ENCODE measurements around the gene BEND3. TPM values are rescaled to one million over a fixed set of nuclear protein-coding genes. Genes with fewer than 3 reads are reported as not detected.

The BEND3 gene
- total and polyA plus RNA-seq, 2 donors from 2014 or later: 1.1 to 3.6 TPM

GRCh38 chr6:107060704-107061103 lies 54.6 kb downstream of the BEND3 start:
- DNase-seq (no peak), FAIRE-seq (no peak)
- H3K36me3 ChIP-seq (ENCODE audit: control insufficient read depth in 2 of 3, insufficient read depth in 3 of 3, low read length in 3 of 3): no peaks in the 10 kb centered on the region
- no peaks in the 10 kb centered on the region for H3K9me3 ChIP-seq (ENCODE audit: control insufficient read depth in 2 of 3, insufficient read depth in 1 of 3, low read length in 3 of 3)
- H3K27ac ChIP-seq (ENCODE audit: low read depth in 2 of 2, low read length in 2 of 2): no peak overlapping the region
- H3K9ac ChIP-seq (ENCODE audit: low read length in 3 of 3): no peak overlapping the region
- no peak for TF ChIP-seq CTCF (IDR thresholded peaks at IDR 0.05; ENCODE audit: borderline replicate concordance, extremely low read depth, insufficient read depth)
- intact Hi-C loops (cut with DNase I): no loop called here
- no peak overlapping the region for H3K4me3 ChIP-seq (ENCODE audit: low read length in 3 of 3)
- H3K4me1 ChIP-seq (ENCODE audit: control insufficient read depth in 2 of 3, insufficient read depth in 2 of 3, low read depth in 1 of 3, low read length in 3 of 3): peaks cover 0 to 5% (median 3%) of the 10 kb centered on the region in 3 donors
- H3K27me3 ChIP-seq (ENCODE audit: control insufficient read depth, insufficient read depth, low read length): no peaks in the 10 kb centered on the region

DNA sequence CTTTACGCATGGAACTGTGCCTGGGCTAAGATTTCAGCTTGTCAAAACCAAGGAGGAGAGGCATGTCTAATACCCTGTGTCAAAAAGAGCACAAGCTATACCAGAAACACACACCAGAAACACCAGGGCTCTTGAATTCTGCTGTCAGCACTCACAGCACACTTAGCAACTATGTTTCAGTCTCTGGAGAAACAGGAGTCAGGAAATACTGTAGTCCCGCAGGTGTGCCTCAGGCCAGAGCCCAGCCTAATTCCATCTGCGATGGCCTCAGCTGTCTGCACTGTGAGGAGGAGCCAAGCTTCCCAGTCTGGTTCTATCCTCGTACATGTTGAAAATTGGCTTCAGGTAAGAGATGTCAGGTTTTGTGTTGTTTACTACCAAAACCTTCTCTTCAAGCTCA lies 55.7 kb downstream of the BEND3 start:
- Histone ChIP-seq H3K27ac (ENCODE audit: low read depth in 2 of 2, low read length in 2 of 2) (no peak overlapping the region), H3K27me3 (ENCODE audit: control insufficient read depth, insufficient read depth, low read length) (no peaks in the 10 kb centered on the region), H3K9ac (ENCODE audit: low read length in 3 of 3) (no peak overlapping the region), H3K4me3 (ENCODE audit: low read length in 3 of 3) (no peak overlapping the region), H3K36me3 (ENCODE audit: control insufficient read depth in 2 of 3, insufficient read depth in 3 of 3, low read length in 3 of 3) (no peaks in the 10 kb centered on the region), H3K9me3 (ENCODE audit: control insufficient read depth in 2 of 3, insufficient read depth in 1 of 3, low read length in 3 of 3) (no peaks in the 10 kb centered on the region), H3K4me1 (ENCODE audit: control insufficient read depth in 2 of 3, insufficient read depth in 2 of 3, low read depth in 1 of 3, low read length in 3 of 3) (peaks cover 0 to 3% (median 0%) of the 10 kb centered on the region in 3 donors)
- DNase-seq (no peak), FAIRE-seq (no peak)
- intact Hi-C loops (cut with DNase I): no loop called here
- TF ChIP-seq CTCF (IDR thresholded peaks at IDR 0.05; ENCODE audit: borderline replicate concordance, extremely low read depth, insufficient read depth): no peak

DNA sequence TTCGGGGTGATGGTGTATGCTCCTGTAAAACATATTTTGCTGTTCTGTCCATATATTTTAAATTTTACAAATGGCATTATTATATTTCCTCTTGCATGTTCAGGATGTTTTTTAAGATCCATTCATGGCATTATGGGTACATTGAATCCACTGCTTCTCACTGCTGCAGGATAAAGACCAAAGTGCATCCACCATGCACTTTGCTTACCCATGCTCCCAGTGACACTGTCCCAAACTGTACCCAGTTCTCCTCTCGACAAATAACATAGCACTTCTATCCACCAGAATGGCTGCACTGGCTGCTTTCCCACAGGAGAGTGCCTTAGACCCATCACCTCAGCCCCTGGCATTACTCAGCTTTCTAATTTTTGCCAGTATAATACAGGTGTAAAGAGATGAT lies 57.6 kb downstream of the BEND3 start:
- Histone ChIP-seq H3K36me3 (ENCODE audit: control insufficient read depth in 2 of 3, insufficient read depth in 3 of 3, low read length in 3 of 3) (no peaks in the 10 kb centered on the region), H3K4me1 (ENCODE audit: control insufficient read depth in 2 of 3, insufficient read depth in 2 of 3, low read depth in 1 of 3, low read length in 3 of 3) (no peaks in the 10 kb centered on the region), H3K4me3 (ENCODE audit: low read length in 3 of 3) (no peak overlapping the region), H3K9ac (ENCODE audit: low read length in 3 of 3) (no peak overlapping the region), H3K27me3 (ENCODE audit: control insufficient read depth, insufficient read depth, low read length) (no peaks in the 10 kb centered on the region), H3K27ac (ENCODE audit: low read depth in 2 of 2, low read length in 2 of 2) (no peak overlapping the region), H3K9me3 (ENCODE audit: control insufficient read depth in 2 of 3, insufficient read depth in 1 of 3, low read length in 3 of 3) (no peaks in the 10 kb centered on the region)
- intact Hi-C loops (cut with DNase I): no loop called here
- no peak for TF ChIP-seq CTCF (IDR thresholded peaks at IDR 0.05; ENCODE audit: borderline replicate concordance, extremely low read depth, insufficient read depth)
- DNase-seq (no peak), FAIRE-seq (no peak)

- no peak for FAIRE-seq
- TF ChIP-seq CTCF (IDR thresholded peaks at IDR 0.05; ENCODE audit: borderline replicate concordance, extremely low read depth, insufficient read depth): no peak
- Histone ChIP-seq H3K27me3 (ENCODE audit: control insufficient read depth, insufficient read depth, low read length) (no peaks in the 10 kb centered on the region), H3K4me1 (ENCODE audit: control insufficient read depth in 2 of 3, insufficient read depth in 2 of 3, low read depth in 1 of 3, low read length in 3 of 3) (no peaks in the 10 kb centered on the region), H3K9me3 (ENCODE audit: control insufficient read depth in 2 of 3, insufficient read depth in 1 of 3, low read length in 3 of 3) (no peaks in the 10 kb centered on the region), H3K9ac (ENCODE audit: low read length in 3 of 3) (no peak overlapping the region), H3K27ac (ENCODE audit: low read depth in 2 of 2, low read length in 2 of 2) (no peak overlapping the region), H3K4me3 (ENCODE audit: low read length in 3 of 3) (no peak overlapping the region), H3K36me3 (ENCODE audit: control insufficient read depth in 2 of 3, insufficient read depth in 3 of 3, low read length in 3 of 3) (no peaks in the 10 kb centered on the region)
- intact Hi-C loops (cut with DNase I): no loop called here
- DNase-seq: no peak
These were observed 58.5 kb downstream of the BEND3 start for GRCh38 chr6:107056796-107057195.

All from kidney (tissue), 14 donors.